GM12891 (cell line): ENCODE data around the gene LIN28B.
"Not testable (repeated sequence)": the region's sequence is repeated elsewhere in the genome, so short reads cannot be mapped to it uniquely, and the experiment has no call there.

ENCODE experiments used
- DNase-seq: peaks from one replicate; pipeline ENCODE4 v3.0.0; 2011; ENCODE audit warnings: low spot score; ENCODE audit not compliant: insufficient read length
- FAIRE-seq: peaks from 2 replicates; lab custom pipeline; 2011; peaks lifted over from hg19 to GRCh38; lab: Jason Lieb, UNC
- PAX5 ChIP-seq: IDR thresholded peaks from 2 replicates; pipeline ENCODE4 v1.6.1; 2011; ENCODE audit warnings: low read length, moderate library complexity, mild to moderate bottlenecking; ENCODE audit not compliant: insufficient read depth, severe bottlenecking
- POLR2A ChIP-seq: IDR thresholded peaks from 2 replicates; pipeline ENCODE4 v1.6.1; 2011; ENCODE audit warnings: low read depth, low read length, control low read depth
- POLR2AphosphoS5 ChIP-seq: IDR thresholded peaks from 2 replicates; pipeline ENCODE4 v1.6.1; 2011; ENCODE audit warnings: low read depth, low read length, control low read depth
- POU2F2 ChIP-seq: IDR thresholded peaks from 2 replicates; pipeline ENCODE4 v1.6.1; 2011; ENCODE audit warnings: low read depth, mild to moderate bottlenecking, control low read depth, low read length, moderate library complexity
- SPI1 ChIP-seq: IDR thresholded peaks from 2 replicates; pipeline ENCODE4 v1.6.1; 2011; ENCODE audit warnings: low read depth, low read length, control low read depth
- TAF1 ChIP-seq: IDR thresholded peaks from 2 replicates; pipeline ENCODE4 v1.6.1; 2011; ENCODE audit warnings: low read depth, low read length, control low read depth

The LIN28B gene

GRCh38 chr6:104983296-104983695 is 26.4 kb downstream of the LIN28B start:
- DNase-seq (no peak), FAIRE-seq (no peak)
- TF ChIP-seq POLR2A (no peak), POU2F2 (no peak), POLR2AphosphoS5 (no peak), PAX5 (no peak), TAF1 (no peak), SPI1 (no peak)

- DNase-seq (no peak), FAIRE-seq (no peak)
- TF ChIP-seq PAX5 = no peak
- TF ChIP-seq POU2F2 = no peak
- TF ChIP-seq TAF1 = no peak
These were observed 26.9 kb downstream of the LIN28B start for GRCh38 chr6:104983776-104984175.

GRCh38 chr6:104984831-104985230 is 27.9 kb downstream of the LIN28B start:
- DNase-seq (no peak), FAIRE-seq (no peak)
- TF ChIP-seq TAF1 = no peak
- TF ChIP-seq SPI1 = no peak
- no peak for TF ChIP-seq POLR2AphosphoS5
- TF ChIP-seq PAX5 = no peak
- TF ChIP-seq POU2F2 = no peak
- TF ChIP-seq POLR2A = no peak

GRCh38 chr6:104985875-104986274 is 29.0 kb downstream of the LIN28B start:
- not testable (repeated sequence) for FAIRE-seq, DNase-seq

GRCh38 chr6:104986625-104987024 is 29.7 kb downstream of the LIN28B start:
- DNase-seq (no peak), FAIRE-seq (no peak)

GRCh38 chr6:104987218-104987617 is 30.3 kb downstream of the LIN28B start:
- DNase-seq (no peak), FAIRE-seq (no peak)
- TF ChIP-seq POU2F2 (no peak), PAX5 (no peak), TAF1 (no peak), POLR2AphosphoS5 (no peak), POLR2A (no peak), SPI1 (no peak)

More at GRCh38 chr6:104986625-104987024, 29.7 kb downstream of the LIN28B start:
- TF ChIP-seq SPI1 = no peak
- no peak for TF ChIP-seq POLR2AphosphoS5
- no peak for TF ChIP-seq POU2F2
- no peak for TF ChIP-seq POLR2A
- TF ChIP-seq PAX5 = no peak
- TF ChIP-seq TAF1 = no peak

GRCh38 chr6:104990085-104990484 is 33.2 kb downstream of the LIN28B start:
- FAIRE-seq (no peak), DNase-seq (no peak)
- TF ChIP-seq TAF1 (no peak), POU2F2 (no peak), SPI1 (no peak), PAX5 (no peak), POLR2AphosphoS5 (no peak), POLR2A (no peak)

- not testable (repeated sequence) for DNase-seq, FAIRE-seq
These were observed 34.2 kb downstream of the LIN28B start for GRCh38 chr6:104991062-104991461.

- FAIRE-seq, DNase-seq: not testable (repeated sequence)
These were observed 36.7 kb downstream of the LIN28B start for GRCh38 chr6:104993576-104993975.

GRCh38 chr6:104995989-104996617 is 39.2 kb downstream of the LIN28B start:
- DNase-seq (no peak), FAIRE-seq (no peak)
- TF ChIP-seq PAX5 (no peak), POLR2A (no peak), SPI1 (no peak), POU2F2 (no peak), TAF1 (no peak), POLR2AphosphoS5 (no peak)

- FAIRE-seq (no peak), DNase-seq (no peak)
- TF ChIP-seq POU2F2 (no peak), PAX5 (no peak), POLR2AphosphoS5 (no peak), TAF1 (no peak), SPI1 (no peak)
These were observed 44.2 kb downstream of the LIN28B start for GRCh38 chr6:105001063-105001462.
